Natural killer cell (primary cell): ENCODE data around the gene PIK3R5. TPM values are rescaled to one million over a fixed set of nuclear protein-coding genes. Genes with fewer than 3 reads are reported as not detected.
A peak's percentile ranks its signal among the peaks of the same experiment; 100 is the strongest.

Source experiments
- ATAC-seq, 3 donors: fragments of 150-1000 bp in 2 of 3; fragments of 200-7000 bp in 1 of 3; cut with Tn5 transposase; 1 replicate in 1 of 3; 2 replicates in 2 of 3; pipeline ENCODE4 v1.10.0; 2021; ENCODE audit warnings: mild to moderate bottlenecking in 2 of 3, moderate library complexity in 2 of 3
- DNase-seq, 2 donors: peaks; one replicate each; pipeline versions ENCODE4 v3.0.0 to v3.0.0-alpha.2; 2013 to 2021; ENCODE audit warnings: mixed read lengths in 1 of 2
- H3K27ac ChIP-seq: one replicate; pipeline ENCODE4 v1.5.1; 2013; ENCODE audit warnings: mild to moderate bottlenecking, low read length
- H3K27me3 ChIP-seq: one replicate; pipeline ENCODE4 v1.6.1; 2013; ENCODE audit warnings: low read length; ENCODE audit not compliant: control insufficient read depth, insufficient read depth
- H3K36me3 ChIP-seq: one replicate; pipeline ENCODE4 v1.6.1; 2013; ENCODE audit warnings: low read length; ENCODE audit not compliant: control insufficient read depth, insufficient read depth
- H3K4me1 ChIP-seq: one replicate; pipeline ENCODE4 v1.6.1; 2013; ENCODE audit warnings: low read length; ENCODE audit not compliant: control insufficient read depth, insufficient read depth
- H3K4me3 ChIP-seq: one replicate; pipeline ENCODE4 v1.5.1; 2013; ENCODE audit warnings: low read length
- H3K9me3 ChIP-seq: one replicate; pipeline ENCODE4 v1.6.1; 2013; ENCODE audit warnings: low read length; ENCODE audit not compliant: control insufficient read depth, insufficient read depth
- H3K27ac Mint-ChIP-seq, 2 donors: one replicate each; pipeline ENCODE4 v1.8.0; 2022; ENCODE audit warnings: mild to moderate bottlenecking in 2 of 2, mixed read lengths in 2 of 2, moderate library complexity in 1 of 2
- H3K27me3 Mint-ChIP-seq, 2 donors: one replicate each; pipeline ENCODE4 v1.8.0; 2022; ENCODE audit warnings: low read depth in 2 of 2, mixed read lengths in 2 of 2
- H3K36me3 Mint-ChIP-seq: one replicate; pipeline ENCODE4 v1.8.0; 2022; ENCODE audit warnings: mixed read lengths
- H3K4me1 Mint-ChIP-seq, 2 donors: one replicate each; pipeline ENCODE4 v1.8.0; 2022; ENCODE audit warnings: mixed read lengths in 2 of 2
- H3K4me3 Mint-ChIP-seq: one replicate; pipeline ENCODE4 v1.8.0; 2022; ENCODE audit warnings: mild to moderate bottlenecking, moderate library complexity, mixed read lengths
- H3K9me3 Mint-ChIP-seq, 2 donors: one replicate each; pipeline ENCODE4 v1.8.0; 2022; ENCODE audit warnings: mixed read lengths in 2 of 2
- CTCF ChIP-seq: fragments of 200-600 bp; IDR thresholded peaks from one replicate; pipeline ENCODE4 v1.8.0; 2022; ENCODE audit warnings: antibody characterized with exemption
- WGBS: methylation state at CpG from one replicate; pipeline ENCODE4 v1.1.7; 2013; ENCODE audit warnings: missing lambda C conversion rate; ENCODE audit not compliant: insufficient coverage; 5-methylcytosine and 5-hydroxymethylcytosine counted together
- intact Hi-C: fragments of 100-400 bp; cut with micrococcal nuclease; formaldehyde crosslinking; loops from one replicate; pipeline ENCODE4 v1.14.2; 2022
- total RNA-seq, 4 donors: library from RNA; stranded (reverse); fragments of 120-200 nt in 1 of 4; gene quantifications; one replicate each; pipeline versions ENCODE4 v1.2.3 to v1.2.4, GENCODE V29; 2013 to 2022

The PIK3R5 gene
- total RNA-seq, 3 donors from 2014 or later (not counting 1 experiment from before 2014, with no cell fraction given) = 254 to 364 (median 348) TPM

GRCh38 chr17:8868529-8868951, 97.0 kb downstream of the PIK3R5 start:
- Mint-ChIP-seq H3K4me3 (no peak overlapping the region), H3K27ac (peak overlapping the region; percentile 29 to 71), H3K4me1 (peaks cover 21 to 40% of the 10 kb centered on the region in 2 donors), H3K36me3 (no peaks in the 10 kb centered on the region), H3K9me3 (no peaks in the 10 kb centered on the region), H3K27me3 (peaks cover 0 to 3% of the 10 kb centered on the region in 2 donors)
- no peak for TF ChIP-seq CTCF
- Histone ChIP-seq H3K36me3 (no peaks in the 10 kb centered on the region), H3K27me3 (no peaks in the 10 kb centered on the region), H3K27ac (no peak overlapping the region), H3K9me3 (no peaks in the 10 kb centered on the region), H3K4me1 (peaks cover 52% of the 10 kb centered on the region), H3K4me3 (no peak overlapping the region)
- ATAC-seq (peak; percentile 46 to 67 (median 53)), DNase-seq (no peak)
- intact Hi-C loops = no loop called here
- WGBS = 52% methylated on average over 4 of the region's 4 CpGs

- Histone ChIP-seq H3K36me3 (no peaks in the 10 kb centered on the region), H3K9me3 (no peaks in the 10 kb centered on the region), H3K4me3 (no peak overlapping the region), H3K4me1 (peaks cover 49% of the 10 kb centered on the region), H3K27ac (no peak overlapping the region), H3K27me3 (no peaks in the 10 kb centered on the region)
- no peak for DNase-seq
- Mint-ChIP-seq H3K36me3 (no peaks in the 10 kb centered on the region), H3K27ac (peak overlapping the region; percentile 29 to 71), H3K4me1 (peaks cover 21 to 36% of the 10 kb centered on the region in 2 donors), H3K27me3 (peaks cover 0 to 3% of the 10 kb centered on the region in 2 donors), H3K4me3 (peak overlapping the region; percentile 78), H3K9me3 (no peaks in the 10 kb centered on the region)
- 94% methylated on average over 1 of the region's 1 CpG for WGBS
- no peak for TF ChIP-seq CTCF
- intact Hi-C loops = no loop called here
- ATAC-seq = no peak
These were observed 97.4 kb downstream of the PIK3R5 start for GRCh38 chr17:8868092-8868491.

- Mint-ChIP-seq H3K4me1 (peaks cover 21 to 33% of the 10 kb centered on the region in 2 donors), H3K36me3 (no peaks in the 10 kb centered on the region), H3K9me3 (no peaks in the 10 kb centered on the region), H3K27me3 (peaks cover 0 to 3% of the 10 kb centered on the region in 2 donors), H3K4me3 (peak within 1 kb of the TSS; percentile 78), H3K27ac (peak within 1 kb of the TSS; percentile 29 to 71)
- WGBS = 14% methylated on average over 12 of the region's 12 CpGs
- TF ChIP-seq CTCF = no peak
- Histone ChIP-seq H3K27ac (no peak within 1 kb of the TSS), H3K27me3 (no peaks in the 10 kb centered on the region), H3K36me3 (no peaks in the 10 kb centered on the region), H3K9me3 (no peaks in the 10 kb centered on the region), H3K4me3 (peak within 1 kb of the TSS; percentile 22), H3K4me1 (peaks cover 47% of the 10 kb centered on the region)
- intact Hi-C loops = no loop called here
- ATAC-seq (peak; percentile 80 to 88 (median 82)), DNase-seq (peak in 1 of 2 donors; percentile 51)
These were observed 98.0 kb downstream of the PIK3R5 start, which contains the start of gene PIK3R6 for GRCh38 chr17:8867361-8867981. Gene PIK3R6 (minus strand): TSS chr17:8867674. CDS start chr17:8849794, 17,880 bp downstream.

- Histone ChIP-seq H3K27me3 (no peaks in the 10 kb centered on the region), H3K4me3 (no peak overlapping the region), H3K4me1 (peaks cover 59% of the 10 kb centered on the region), H3K36me3 (no peaks in the 10 kb centered on the region), H3K9me3 (no peaks in the 10 kb centered on the region), H3K27ac (no peak overlapping the region)
- Mint-ChIP-seq H3K4me1 (peaks cover 36 to 49% of the 10 kb centered on the region in 2 donors), H3K4me3 (no peak overlapping the region), H3K27me3 (peaks cover 0 to 3% of the 10 kb centered on the region in 2 donors), H3K27ac (no peak overlapping the region), H3K9me3 (no peaks in the 10 kb centered on the region), H3K36me3 (no peaks in the 10 kb centered on the region)
- intact Hi-C loops = no loop called here
- DNase-seq (no peak), ATAC-seq (no peak)
- TF ChIP-seq CTCF = no peak
- 88% methylated on average over 7 of the region's 7 CpGs for WGBS
These were observed 99.7 kb downstream of the PIK3R5 start for GRCh38 chr17:8865811-8866210.
